ENCODE measurements around the gene C8A. TPM values are rescaled to one million over a fixed set of nuclear protein-coding genes. Genes with fewer than 3 reads are reported as not detected.

C8A gene
- polyA plus RNA-seq, 4 donors = 0.13 to 2.4 (median 2.1) TPM

Other genes starting within 250 kb of the C8A start
- gene PRKAA2, start 209.5 kb upstream of the C8A start, polyA plus RNA-seq = 1 to 10 TPM in 1 of 4 donors, under 1 TPM in 2, not detected in 1; 0.27 to 4.4 (median 0.48) TPM
- gene FYB2, start 35.4 kb upstream of the C8A start, polyA plus RNA-seq = 10 to 100 TPM in 1 of 4 donors, 1 to 10 TPM in 2, not detected in 1; 1.1 to 10.2 (median 1.2) TPM
- gene C8B, start 111.2 kb downstream of the C8A start, polyA plus RNA-seq = under 1 TPM in 3 of 4 donors, not detected in 1; 0.06 to 0.45 (median 0.15) TPM

Data from small intestine (tissue), 4 donors.